Cardiac fibroblast (primary cell): ENCODE data around the gene JARID2.

Experiments
- DNase-seq, 2 donors: peaks; one replicate each; pipeline versions ENCODE4 v3.0.0 to v3.0.0-alpha.2; 2010; ENCODE audit warnings: low read depth in 2 of 2
- H3K4me3 ChIP-seq, 2 donors: replicated peaks in 1 of 2; 1 replicate in 1 of 2; 2 replicates in 1 of 2; pipeline ENCODE4 v1.5.1; 2011; ENCODE audit warnings: low read depth in 2 of 2, low read length in 2 of 2, mild to moderate bottlenecking in 2 of 2, moderate library complexity in 1 of 2
- TF ChIP-seq, protein P1 (sequence below): IDR thresholded peaks from one replicate; pipeline ENCODE4 v1.5.1; 2011; ENCODE audit warnings: low read depth, mild to moderate bottlenecking, low read length, inconsistent platforms

JARID2 gene

DNA sequence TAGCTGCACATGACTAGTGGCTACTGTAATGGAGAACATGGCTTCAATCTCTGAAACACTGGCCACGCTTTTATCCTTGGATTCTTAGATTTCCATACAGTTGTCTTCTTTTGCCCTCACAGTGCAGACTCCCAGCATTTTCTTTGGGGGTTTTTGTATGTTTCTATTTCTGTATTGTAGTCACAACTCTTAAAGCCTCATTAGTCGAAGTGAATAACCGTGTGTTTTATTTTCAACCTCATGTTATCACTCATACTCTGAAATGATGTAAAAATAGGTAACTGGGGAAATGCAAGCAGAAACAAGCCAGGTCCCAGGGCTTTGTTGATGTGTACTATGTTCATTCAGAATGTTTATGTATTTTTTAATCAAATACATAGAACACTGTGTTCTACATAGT lies 162.9 kb downstream of the JARID2 start:
- H3K4me3 ChIP-seq, result no peak overlapping the region
- TF ChIP-seq, protein P1, sequence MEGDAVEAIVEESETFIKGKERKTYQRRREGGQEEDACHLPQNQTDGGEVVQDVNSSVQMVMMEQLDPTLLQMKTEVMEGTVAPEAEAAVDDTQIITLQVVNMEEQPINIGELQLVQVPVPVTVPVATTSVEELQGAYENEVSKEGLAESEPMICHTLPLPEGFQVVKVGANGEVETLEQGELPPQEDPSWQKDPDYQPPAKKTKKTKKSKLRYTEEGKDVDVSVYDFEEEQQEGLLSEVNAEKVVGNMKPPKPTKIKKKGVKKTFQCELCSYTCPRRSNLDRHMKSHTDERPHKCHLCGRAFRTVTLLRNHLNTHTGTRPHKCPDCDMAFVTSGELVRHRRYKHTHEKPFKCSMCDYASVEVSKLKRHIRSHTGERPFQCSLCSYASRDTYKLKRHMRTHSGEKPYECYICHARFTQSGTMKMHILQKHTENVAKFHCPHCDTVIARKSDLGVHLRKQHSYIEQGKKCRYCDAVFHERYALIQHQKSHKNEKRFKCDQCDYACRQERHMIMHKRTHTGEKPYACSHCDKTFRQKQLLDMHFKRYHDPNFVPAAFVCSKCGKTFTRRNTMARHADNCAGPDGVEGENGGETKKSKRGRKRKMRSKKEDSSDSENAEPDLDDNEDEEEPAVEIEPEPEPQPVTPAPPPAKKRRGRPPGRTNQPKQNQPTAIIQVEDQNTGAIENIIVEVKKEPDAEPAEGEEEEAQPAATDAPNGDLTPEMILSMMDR, result no peak
- no peak for DNase-seq

GRCh38 chr6:15409301-15410125 lies 163.6 kb downstream of the JARID2 start:
- H3K4me3 ChIP-seq, result no peak overlapping the region
- DNase-seq, result no peak
- TF ChIP-seq, protein P1, result no peak

DNA sequence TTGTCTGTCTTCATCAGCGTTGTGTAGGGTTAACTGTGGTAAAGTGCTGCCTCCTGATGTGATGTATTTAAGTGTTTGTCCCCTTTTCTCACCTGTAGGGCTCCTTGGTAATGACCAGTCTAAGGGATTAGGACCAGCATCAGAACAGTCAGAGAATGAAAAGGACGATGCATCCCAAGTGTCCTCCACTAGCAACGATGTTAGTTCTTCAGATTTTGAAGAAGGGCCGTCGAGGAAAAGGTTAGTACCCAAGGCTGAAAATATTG lies 164.2 kb downstream of the JARID2 start:
- no peak for DNase-seq
- H3K4me3 ChIP-seq, result no peak overlapping the region
- TF ChIP-seq, protein P1, result no peak

DNA sequence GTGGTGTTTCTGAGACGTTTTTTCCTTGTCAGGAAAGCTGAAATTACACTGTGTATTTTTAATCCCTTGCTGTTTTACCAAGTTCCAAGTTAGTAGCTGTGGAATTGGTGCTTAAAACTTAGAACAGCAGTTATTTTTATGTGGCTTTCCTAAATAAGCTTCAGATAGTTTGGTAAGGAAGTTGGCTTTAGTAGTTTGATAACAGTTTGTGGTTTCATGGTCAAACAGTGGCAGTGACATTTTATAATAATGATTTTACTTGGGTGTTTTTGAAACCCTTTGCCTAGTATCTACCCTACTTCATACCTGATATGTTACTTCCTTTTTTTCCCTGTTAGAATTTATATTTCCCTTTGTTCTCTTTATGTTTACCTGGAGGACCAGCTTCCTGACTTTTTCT lies 164.9 kb downstream of the JARID2 start:
- no peak for DNase-seq
- TF ChIP-seq, protein P1, result no peak
- no peak overlapping the region for H3K4me3 ChIP-seq

DNA sequence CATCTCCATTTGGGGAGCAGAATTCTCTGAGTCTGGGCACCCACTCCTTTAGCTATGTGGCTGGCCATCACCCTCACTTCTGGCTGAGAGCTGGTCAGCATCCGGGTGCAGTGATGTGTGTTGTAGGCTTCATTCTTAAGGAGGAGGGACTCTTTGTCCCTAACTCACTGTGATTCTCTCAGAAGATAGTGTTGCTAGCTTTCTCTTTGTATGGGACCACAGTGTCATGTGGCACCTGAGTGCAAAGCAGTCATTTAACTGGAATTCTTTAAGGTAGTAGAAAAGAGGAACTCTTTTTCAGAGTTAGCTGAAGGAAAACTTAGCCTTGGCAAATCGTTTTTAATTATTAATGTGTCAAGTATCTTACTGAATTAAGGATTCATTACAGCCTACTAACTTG lies 165.9 kb downstream of the JARID2 start:
- TF ChIP-seq, protein P1, result no peak
- no peak overlapping the region for H3K4me3 ChIP-seq

DNA sequence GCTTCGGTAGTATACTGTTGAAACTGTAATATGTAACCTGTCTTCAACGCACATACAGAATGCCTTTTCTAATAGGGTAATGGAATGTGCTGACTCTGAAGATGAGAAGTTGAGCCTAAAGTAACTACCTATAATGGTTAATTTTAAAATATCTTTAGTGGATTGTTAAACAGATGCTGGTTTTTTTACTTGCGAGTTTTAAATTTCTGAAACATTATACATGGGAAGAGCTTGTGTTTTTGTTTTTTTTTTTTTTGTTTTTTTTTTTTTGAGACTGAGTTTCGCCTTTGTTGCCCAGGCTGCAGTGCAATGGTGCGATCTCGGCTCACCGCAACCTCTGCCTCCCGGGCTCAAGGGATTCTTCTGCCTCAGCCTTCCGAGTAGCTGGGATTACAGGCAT lies 166.9 kb downstream of the JARID2 start:
- H3K4me3 ChIP-seq, result no peak overlapping the region
- TF ChIP-seq, protein P1, result no peak
- DNase-seq, result no peak

More for the DNA sequence above, 165.9 kb downstream of the JARID2 start:
- DNase-seq, result no peak
